Measurements from ENCODE around the gene NMB.

The NMB gene

DNA sequence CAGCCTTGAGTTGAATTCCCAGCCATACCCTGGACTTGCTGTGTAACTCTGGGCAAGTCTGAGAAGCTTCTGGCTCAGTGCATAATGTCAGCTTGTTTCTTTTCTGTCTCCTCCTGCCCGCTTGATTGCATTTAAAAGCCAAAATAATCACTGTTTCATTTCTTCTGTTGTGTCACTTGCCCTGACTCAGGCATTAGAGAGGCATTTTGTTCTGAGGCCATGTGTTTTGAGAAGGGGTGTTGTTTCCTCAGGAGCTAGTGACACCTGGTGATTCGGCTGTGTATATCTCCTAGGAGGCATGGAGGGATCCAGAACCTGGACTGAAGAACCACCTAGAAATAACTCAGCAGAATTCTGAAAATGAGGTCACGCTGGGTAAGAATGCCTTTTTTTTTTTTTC, 19.9 kb downstream of the NMB start:
- no peak overlapping the region for H3K4ac ChIP-seq (ENCODE audit: low read depth, low read length)
- H3K23ac ChIP-seq (ENCODE audit: low read length), result no peak overlapping the region
- H2BK12ac ChIP-seq (ENCODE audit: low read length), result no peak overlapping the region
- H2BK120ac ChIP-seq (ENCODE audit: insufficient read depth, low read length, poor library complexity), result no peak overlapping the region
- no peak overlapping the region for H2AFZ ChIP-seq (ENCODE audit: insufficient read depth, low read length, poor library complexity)
- no peak overlapping the region for H3K4me2 ChIP-seq (ENCODE audit: low read length)
- no peak overlapping the region for H3K27ac ChIP-seq (ENCODE audit: low read depth, low read length)
- no CpG with 5 or more reads among the region's 3 CpGs for WGBS (ENCODE audit: extremely low coverage, insufficient coverage, insufficient read length)
- no peak for DNase-seq
- no peak overlapping the region for H3K18ac ChIP-seq (ENCODE audit: low read length)
- H4K12ac ChIP-seq (ENCODE audit: low read depth, low read length), result no peak overlapping the region
- peaks cover 2 to 7% of the 10 kb centered on the region in 2 experiments for H3K4me1 ChIP-seq (ENCODE audit: control insufficient read depth in 1 of 2, insufficient read depth in 2 of 2, low read length in 2 of 2)
- H3K36me3 ChIP-seq (ENCODE audit: control insufficient read depth in 1 of 2, insufficient read depth in 2 of 2, low read length in 2 of 2), result peaks cover 25 to 30% of the 10 kb centered on the region in 2 experiments
- no peak overlapping the region for H3K14ac ChIP-seq (ENCODE audit: low read length)
- H3K9ac ChIP-seq (ENCODE audit: low read length), result no peak overlapping the region
- H2BK5ac ChIP-seq (ENCODE audit: low read depth, low read length, poor library complexity), result no peak overlapping the region
- no peak overlapping the region for H4K91ac ChIP-seq (ENCODE audit: low read depth, low read length)
- H3K79me1 ChIP-seq (ENCODE audit: low read length), result no peaks in the 10 kb centered on the region
- no peak overlapping the region for H3K4me3 ChIP-seq (ENCODE audit: low read depth, low read length)
- no peaks in the 10 kb centered on the region for H3K27me3 ChIP-seq (ENCODE audit: insufficient read depth, low read length)
- H3K79me2 ChIP-seq (ENCODE audit: control insufficient read depth, insufficient read depth, low read length, poor library complexity), result peaks cover 3% of the 10 kb centered on the region
- H2AK5ac ChIP-seq (ENCODE audit: low read length), result no peak overlapping the region
- H3K9me3 ChIP-seq (ENCODE audit: insufficient read depth, low read depth, low read length), result peaks cover 2% of the 10 kb centered on the region
- H4K8ac ChIP-seq (ENCODE audit: low read depth, low read length), result no peak overlapping the region

DNA sequence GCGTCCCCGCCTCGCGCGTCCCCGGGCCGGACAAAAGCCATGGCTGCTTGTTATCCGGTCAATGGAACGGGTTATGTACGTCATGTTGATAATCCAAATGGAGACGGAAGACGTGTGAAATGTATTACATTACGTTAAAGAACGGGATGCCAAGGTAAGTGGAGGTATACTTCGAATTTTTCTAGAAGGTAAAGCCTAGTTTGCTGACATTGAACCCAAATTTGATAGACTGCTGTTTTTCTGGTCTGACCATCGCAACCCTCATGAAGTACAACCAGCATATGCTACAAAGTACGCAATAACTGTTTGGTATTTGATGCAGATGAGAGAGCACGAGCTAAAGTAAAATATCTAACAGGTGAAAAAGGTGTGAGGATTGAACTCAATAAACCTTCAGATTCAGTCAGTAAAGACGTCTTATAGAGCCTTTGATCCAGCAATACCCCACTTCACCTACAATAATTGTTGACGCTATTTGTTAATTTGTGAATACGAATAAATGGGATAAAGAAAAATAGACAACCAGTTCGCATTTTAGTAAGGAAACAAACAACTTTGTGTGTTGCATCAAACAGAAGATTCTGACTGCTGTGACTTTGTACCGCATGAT, 23.7 kb downstream of the NMB start:
- H4K91ac ChIP-seq (ENCODE audit: low read depth, low read length), result no peak overlapping the region
- H3K79me1 ChIP-seq (ENCODE audit: low read length), result peaks cover 3% of the 10 kb centered on the region
- peak overlapping the region; percentile 98 for H3K4me2 ChIP-seq (ENCODE audit: low read length)
- no peak overlapping the region for H3K9ac ChIP-seq (ENCODE audit: low read length)
- H2BK12ac ChIP-seq (ENCODE audit: low read length), result no peak overlapping the region
- no CpG with 5 or more reads among the region's 23 CpGs for WGBS (ENCODE audit: extremely low coverage, insufficient coverage, insufficient read length)
- no peak overlapping the region for H3K27ac ChIP-seq (ENCODE audit: low read depth, low read length)
- H3K27me3 ChIP-seq (ENCODE audit: insufficient read depth, low read length), result no peaks in the 10 kb centered on the region
- no peak overlapping the region for H2BK120ac ChIP-seq (ENCODE audit: insufficient read depth, low read length, poor library complexity)
- H2BK5ac ChIP-seq (ENCODE audit: low read depth, low read length, poor library complexity), result no peak overlapping the region
- H4K8ac ChIP-seq (ENCODE audit: low read depth, low read length), result no peak overlapping the region
- no peak overlapping the region for H3K23ac ChIP-seq (ENCODE audit: low read length)
- peaks cover 0 to 3% of the 10 kb centered on the region in 2 experiments for H3K36me3 ChIP-seq (ENCODE audit: control insufficient read depth in 1 of 2, insufficient read depth in 2 of 2, low read length in 2 of 2)
- no peak overlapping the region for H3K14ac ChIP-seq (ENCODE audit: low read length)
- H4K12ac ChIP-seq (ENCODE audit: low read depth, low read length), result no peak overlapping the region
- H3K4me1 ChIP-seq (ENCODE audit: control insufficient read depth in 1 of 2, insufficient read depth in 2 of 2, low read length in 2 of 2), result peaks cover 9 to 16% of the 10 kb centered on the region in 2 experiments
- H2AFZ ChIP-seq (ENCODE audit: insufficient read depth, low read length, poor library complexity), result no peak overlapping the region
- no peak overlapping the region for H3K18ac ChIP-seq (ENCODE audit: low read length)
- H3K4ac ChIP-seq (ENCODE audit: low read depth, low read length), result no peak overlapping the region
- peaks cover 3% of the 10 kb centered on the region for H3K79me2 ChIP-seq (ENCODE audit: control insufficient read depth, insufficient read depth, low read length, poor library complexity)
- DNase-seq, result peak; percentile 55 to 87
- peaks cover 2% of the 10 kb centered on the region for H3K9me3 ChIP-seq (ENCODE audit: insufficient read depth, low read depth, low read length)
- no peak overlapping the region for H2AK5ac ChIP-seq (ENCODE audit: low read length)
- peak overlapping the region; percentile 67 for H3K4me3 ChIP-seq (ENCODE audit: low read depth, low read length)

DNA sequence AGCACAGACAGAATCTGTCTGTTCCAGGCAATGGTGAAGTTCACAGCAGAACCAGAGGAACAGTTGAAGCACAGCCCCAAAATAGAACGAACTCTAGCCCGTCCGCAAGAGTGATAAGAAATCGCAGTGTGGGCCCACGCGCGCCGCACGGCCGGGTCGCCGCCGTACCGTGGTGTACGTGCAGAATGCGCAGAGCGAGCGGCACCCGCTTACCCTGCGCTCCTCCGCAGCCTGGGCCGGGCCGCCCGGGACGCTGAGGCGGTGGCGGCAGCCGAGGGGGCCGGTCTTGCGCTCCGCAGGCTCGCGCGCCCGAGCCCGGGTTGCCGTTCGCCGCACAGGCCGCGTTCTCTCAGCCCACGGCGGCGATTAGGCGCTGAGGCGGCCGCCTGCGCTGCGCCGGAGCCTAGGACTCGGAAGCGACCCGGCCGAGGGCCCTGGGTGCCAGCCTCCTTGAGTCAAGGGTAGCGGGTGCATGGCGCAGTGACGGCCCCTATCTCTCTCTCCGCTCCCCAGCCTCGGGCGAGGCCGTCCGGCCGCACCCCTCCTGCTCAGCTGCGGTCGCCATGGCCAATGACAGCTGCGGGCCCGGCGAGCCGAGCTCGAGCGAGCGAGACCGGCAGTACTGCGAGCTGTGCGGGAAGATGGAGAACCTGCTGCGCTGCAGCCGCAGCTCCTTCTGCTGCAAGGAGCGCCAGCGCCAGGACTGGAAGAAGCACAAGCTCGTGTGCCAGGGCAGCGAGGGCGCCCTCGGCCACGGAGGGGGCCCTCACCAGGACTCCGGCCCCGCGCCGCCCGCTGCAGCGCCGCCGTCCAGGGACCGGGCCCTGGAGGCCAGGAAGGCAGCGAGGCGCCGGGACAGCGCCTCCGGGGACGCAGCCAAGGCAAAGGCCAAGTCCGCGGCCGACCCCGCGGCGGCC, 24.4 kb downstream of the NMB start:
- Histone ChIP-seq H3K79me1 (ENCODE audit: low read length) (peaks cover 3% of the 10 kb centered on the region), H3K9ac (ENCODE audit: low read length) (peak overlapping the region; percentile 76), H2BK5ac (ENCODE audit: low read depth, low read length, poor library complexity) (no peak overlapping the region), H4K8ac (ENCODE audit: low read depth, low read length) (peak overlapping the region; percentile 50), H2AFZ (ENCODE audit: insufficient read depth, low read length, poor library complexity) (peak overlapping the region; percentile 43), H3K27me3 (ENCODE audit: insufficient read depth, low read length) (no peaks in the 10 kb centered on the region), H3K18ac (ENCODE audit: low read length) (peak overlapping the region; percentile 37), H3K14ac (ENCODE audit: low read length) (peak overlapping the region; percentile 39), H3K4me2 (ENCODE audit: low read length) (peak overlapping the region; percentile 98), H3K9me3 (ENCODE audit: insufficient read depth, low read depth, low read length) (peaks cover 2% of the 10 kb centered on the region), H4K91ac (ENCODE audit: low read depth, low read length) (no peak overlapping the region), H4K12ac (ENCODE audit: low read depth, low read length) (no peak overlapping the region), H3K4ac (ENCODE audit: low read depth, low read length) (no peak overlapping the region), H2AK5ac (ENCODE audit: low read length) (no peak overlapping the region), H2BK120ac (ENCODE audit: insufficient read depth, low read length, poor library complexity) (no peak overlapping the region), H3K23ac (ENCODE audit: low read length) (no peak overlapping the region), H3K4me3 (ENCODE audit: low read depth, low read length) (peak overlapping the region; percentile 67), H3K36me3 (ENCODE audit: control insufficient read depth in 1 of 2, insufficient read depth in 2 of 2, low read length in 2 of 2) (peaks cover 0 to 2% of the 10 kb centered on the region in 2 experiments), H3K27ac (ENCODE audit: low read depth, low read length) (no peak overlapping the region), H3K4me1 (ENCODE audit: control insufficient read depth in 1 of 2, insufficient read depth in 2 of 2, low read length in 2 of 2) (peaks cover 9 to 16% of the 10 kb centered on the region in 2 experiments), H3K79me2 (ENCODE audit: control insufficient read depth, insufficient read depth, low read length, poor library complexity) (peaks cover 3% of the 10 kb centered on the region), H2BK12ac (ENCODE audit: low read length) (no peak overlapping the region)
- WGBS (ENCODE audit: extremely low coverage, insufficient coverage, insufficient read length), result no CpG with 5 or more reads among the region's 105 CpGs
- DNase-seq, result peak; percentile 87 to 89

DNA sequence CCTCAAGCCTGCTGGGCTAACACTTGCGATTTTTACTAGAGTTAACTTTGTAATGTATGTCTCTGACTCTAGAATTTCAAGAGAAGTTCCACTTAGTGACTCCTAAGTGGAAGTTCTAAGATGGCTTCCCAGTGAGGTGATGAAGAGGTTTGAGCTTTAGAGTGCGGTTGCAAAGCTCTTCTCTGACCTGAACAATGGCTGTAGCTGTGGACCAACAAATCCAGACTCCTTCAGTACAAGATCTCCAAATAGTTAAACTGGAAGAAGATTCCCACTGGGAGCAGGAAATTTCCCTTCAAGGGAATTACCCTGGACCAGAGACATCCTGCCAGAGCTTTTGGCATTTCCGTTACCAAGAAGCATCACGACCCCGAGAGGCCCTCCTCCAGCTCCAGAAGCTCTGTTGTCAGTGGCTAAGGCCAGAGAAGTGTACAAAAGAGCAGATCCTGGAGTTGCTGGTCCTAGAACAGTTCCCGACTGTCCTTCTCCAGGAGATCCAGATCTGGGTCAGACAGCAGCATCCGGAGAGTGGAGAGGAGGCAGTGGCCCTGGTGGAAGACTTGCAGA, 26.2 kb downstream of the NMB start:
- H3K27me3 ChIP-seq (ENCODE audit: insufficient read depth, low read length), result no peaks in the 10 kb centered on the region
- H4K12ac ChIP-seq (ENCODE audit: low read depth, low read length), result peak overlapping the region; percentile 89
- peak overlapping the region; percentile 25 for H3K9ac ChIP-seq (ENCODE audit: low read length)
- no CpG with 5 or more reads among the region's 7 CpGs for WGBS (ENCODE audit: extremely low coverage, insufficient coverage, insufficient read length)
- H3K18ac ChIP-seq (ENCODE audit: low read length), result no peak overlapping the region
- no peak overlapping the region for H3K27ac ChIP-seq (ENCODE audit: low read depth, low read length)
- H3K14ac ChIP-seq (ENCODE audit: low read length), result peak overlapping the region; percentile 75
- H3K4ac ChIP-seq (ENCODE audit: low read depth, low read length), result no peak overlapping the region
- no peaks in the 10 kb centered on the region for H3K36me3 ChIP-seq (ENCODE audit: control insufficient read depth in 1 of 2, insufficient read depth in 2 of 2, low read length in 2 of 2)
- H2BK120ac ChIP-seq (ENCODE audit: insufficient read depth, low read length, poor library complexity), result no peak overlapping the region
- DNase-seq, result no peak
- H2AK5ac ChIP-seq (ENCODE audit: low read length), result no peak overlapping the region
- peak overlapping the region; percentile 69 for H3K4me3 ChIP-seq (ENCODE audit: low read depth, low read length)
- H2BK5ac ChIP-seq (ENCODE audit: low read depth, low read length, poor library complexity), result no peak overlapping the region
- peak overlapping the region; percentile 68 for H3K4me2 ChIP-seq (ENCODE audit: low read length)
- H3K9me3 ChIP-seq (ENCODE audit: insufficient read depth, low read depth, low read length), result peaks cover 2% of the 10 kb centered on the region
- peaks cover 3% of the 10 kb centered on the region for H3K79me1 ChIP-seq (ENCODE audit: low read length)
- no peak overlapping the region for H3K23ac ChIP-seq (ENCODE audit: low read length)
- peak overlapping the region; percentile 42 for H4K91ac ChIP-seq (ENCODE audit: low read depth, low read length)
- no peak overlapping the region for H2BK12ac ChIP-seq (ENCODE audit: low read length)
- H3K4me1 ChIP-seq (ENCODE audit: control insufficient read depth in 1 of 2, insufficient read depth in 2 of 2, low read length in 2 of 2), result peaks cover 9 to 16% of the 10 kb centered on the region in 2 experiments
- H3K79me2 ChIP-seq (ENCODE audit: control insufficient read depth, insufficient read depth, low read length, poor library complexity), result peaks cover 3% of the 10 kb centered on the region
- H2AFZ ChIP-seq (ENCODE audit: insufficient read depth, low read length, poor library complexity), result peak overlapping the region; percentile 92
- H4K8ac ChIP-seq (ENCODE audit: low read depth, low read length), result peak overlapping the region; percentile 97
